ENCODE measurements around the gene RNF144A. TPM values are rescaled to one million over a fixed set of nuclear protein-coding genes. Genes with fewer than 3 reads are reported as not detected.

RNF144A gene
- total RNA-seq, 1 experiment from 2014 or later = 3.0 TPM

DNA sequence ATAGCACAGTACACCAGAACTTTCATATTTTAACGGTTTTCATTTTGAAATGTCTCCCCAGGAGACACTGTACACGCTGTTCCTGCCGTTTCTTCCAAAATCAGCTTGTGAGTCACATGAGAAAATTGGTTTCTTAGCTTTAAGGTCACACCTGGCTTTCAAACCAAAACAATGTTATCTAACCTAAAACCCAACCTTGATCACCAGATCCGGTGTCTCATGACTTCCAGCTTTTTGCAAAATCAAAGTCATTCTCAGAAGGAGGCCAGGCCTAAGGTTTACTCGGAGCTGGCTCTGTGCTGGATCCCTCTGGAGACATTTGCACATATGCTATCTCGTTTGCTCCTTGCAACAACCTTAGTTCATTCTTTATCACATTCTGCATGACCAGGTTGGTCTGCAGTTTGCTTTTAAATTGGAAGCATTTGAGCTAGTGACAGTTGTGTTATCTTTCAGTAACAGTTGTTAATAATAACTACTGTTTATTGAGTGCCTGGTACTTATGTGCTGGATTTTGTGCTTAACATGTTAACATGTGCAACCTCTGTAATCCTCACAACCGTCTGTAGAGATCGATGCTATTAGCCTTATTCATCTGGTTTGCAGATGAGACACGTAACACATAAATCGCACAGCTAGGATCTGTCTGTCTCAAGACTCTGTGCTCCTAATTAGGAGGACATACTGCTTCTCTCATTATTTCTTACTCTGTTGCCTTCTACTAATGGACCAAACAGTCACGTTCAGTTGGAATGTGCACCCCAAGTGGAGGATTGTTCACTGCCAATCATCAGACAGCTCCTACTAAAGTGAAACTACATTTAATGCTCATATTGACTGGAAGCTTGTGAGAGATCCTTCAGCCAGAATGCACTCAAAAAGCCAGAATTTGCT is 105.5 kb downstream of the RNF144A start:
- intact Hi-C loops (cut with micrococcal nuclease; ENCODE audit: unreplicated experiment) = no loop called here

DNA sequence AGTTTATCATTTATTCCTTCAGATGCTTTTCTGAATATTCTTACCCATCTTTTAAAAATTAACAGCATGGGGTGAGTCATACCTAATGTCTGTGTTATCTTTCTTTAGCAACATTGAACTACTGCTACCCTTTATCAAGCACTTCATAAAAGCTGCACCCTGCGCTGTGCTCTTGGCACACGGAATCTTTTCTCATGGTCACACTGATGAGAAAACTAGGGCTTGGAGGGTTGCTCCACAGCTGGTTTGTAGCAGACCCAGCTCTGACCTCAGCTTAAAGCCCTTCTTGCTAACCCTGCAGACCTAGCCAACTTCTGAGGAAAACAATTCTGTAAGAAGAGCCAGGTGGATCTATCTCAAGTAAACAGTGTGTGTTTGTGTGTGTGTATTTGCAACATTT is 106.3 kb downstream of the RNF144A start:
- no peaks in the 10 kb centered on the region for H3K4me1 ChIP-seq
- no peak overlapping the region for H3K4me3 ChIP-seq (ENCODE audit: low read depth, low read length)
- Mint-ChIP-seq H3K27me3 (ENCODE audit: insufficient read depth, unreplicated experiment) (no peaks in the 10 kb centered on the region), H3K27ac (ENCODE audit: unreplicated experiment) (no peak overlapping the region), H3K9me3 (ENCODE audit: unreplicated experiment) (no peaks in the 10 kb centered on the region), H3K4me3 (ENCODE audit: unreplicated experiment) (no peak overlapping the region), H3K36me3 (ENCODE audit: insufficient read depth, unreplicated experiment) (no peaks in the 10 kb centered on the region), H3K4me1 (ENCODE audit: low read depth, unreplicated experiment) (no peaks in the 10 kb centered on the region)
- intact Hi-C loops (cut with micrococcal nuclease; ENCODE audit: unreplicated experiment) = no loop called here
- CTCF ChIA-PET = no interaction called here
- DNase-seq = no peak
- TF ChIP-seq, protein P1, sequence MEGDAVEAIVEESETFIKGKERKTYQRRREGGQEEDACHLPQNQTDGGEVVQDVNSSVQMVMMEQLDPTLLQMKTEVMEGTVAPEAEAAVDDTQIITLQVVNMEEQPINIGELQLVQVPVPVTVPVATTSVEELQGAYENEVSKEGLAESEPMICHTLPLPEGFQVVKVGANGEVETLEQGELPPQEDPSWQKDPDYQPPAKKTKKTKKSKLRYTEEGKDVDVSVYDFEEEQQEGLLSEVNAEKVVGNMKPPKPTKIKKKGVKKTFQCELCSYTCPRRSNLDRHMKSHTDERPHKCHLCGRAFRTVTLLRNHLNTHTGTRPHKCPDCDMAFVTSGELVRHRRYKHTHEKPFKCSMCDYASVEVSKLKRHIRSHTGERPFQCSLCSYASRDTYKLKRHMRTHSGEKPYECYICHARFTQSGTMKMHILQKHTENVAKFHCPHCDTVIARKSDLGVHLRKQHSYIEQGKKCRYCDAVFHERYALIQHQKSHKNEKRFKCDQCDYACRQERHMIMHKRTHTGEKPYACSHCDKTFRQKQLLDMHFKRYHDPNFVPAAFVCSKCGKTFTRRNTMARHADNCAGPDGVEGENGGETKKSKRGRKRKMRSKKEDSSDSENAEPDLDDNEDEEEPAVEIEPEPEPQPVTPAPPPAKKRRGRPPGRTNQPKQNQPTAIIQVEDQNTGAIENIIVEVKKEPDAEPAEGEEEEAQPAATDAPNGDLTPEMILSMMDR (IDR thresholded peaks at IDR 0.05; ENCODE audit: insufficient read depth in 1 of 2, low read depth in 1 of 2, low read length in 1 of 2, severe bottlenecking in 1 of 2, unreplicated experiment in 1 of 2) = no peak
- no peaks in the 10 kb centered on the region for H3K36me3 ChIP-seq (ENCODE audit: control insufficient read depth, insufficient read depth, low read length)
- H3K9me3 ChIP-seq = no peaks in the 10 kb centered on the region
- POLR2A ChIA-PET = no interaction called here
- no peaks in the 10 kb centered on the region for H3K27me3 ChIP-seq (replicated peaks; ENCODE audit: control insufficient read depth, insufficient read depth, low read length)
- no TSS peak for BruUV-seq (replicated peaks)

More for the DNA sequence above, 105.5 kb downstream of the RNF144A start:
- CTCF ChIA-PET = no interaction called here
- DNase-seq = no peak
- Mint-ChIP-seq H3K4me1 (ENCODE audit: low read depth, unreplicated experiment) (no peaks in the 10 kb centered on the region), H3K27ac (ENCODE audit: unreplicated experiment) (no peak overlapping the region), H3K9me3 (ENCODE audit: unreplicated experiment) (no peaks in the 10 kb centered on the region), H3K27me3 (ENCODE audit: insufficient read depth, unreplicated experiment) (no peaks in the 10 kb centered on the region), H3K4me3 (ENCODE audit: unreplicated experiment) (no peak overlapping the region), H3K36me3 (ENCODE audit: insufficient read depth, unreplicated experiment) (no peaks in the 10 kb centered on the region)
- BruUV-seq (replicated peaks) = no TSS peak
- H3K36me3 ChIP-seq (ENCODE audit: control insufficient read depth, insufficient read depth, low read length) = no peaks in the 10 kb centered on the region
- H3K4me3 ChIP-seq (ENCODE audit: low read depth, low read length) = no peak overlapping the region
- no peaks in the 10 kb centered on the region for H3K27me3 ChIP-seq (replicated peaks; ENCODE audit: control insufficient read depth, insufficient read depth, low read length)
- POLR2A ChIA-PET = interaction anchor here (0.5 kb wide), 1 partner anchor 218 kb away, joined by 3 read pairs; no protein-coding TSS in a partner anchor
- no peaks in the 10 kb centered on the region for H3K4me1 ChIP-seq
- TF ChIP-seq, protein P1 (IDR thresholded peaks at IDR 0.05; ENCODE audit: insufficient read depth in 1 of 2, low read depth in 1 of 2, low read length in 1 of 2, severe bottlenecking in 1 of 2, unreplicated experiment in 1 of 2) = no peak
- no peaks in the 10 kb centered on the region for H3K9me3 ChIP-seq

DNA sequence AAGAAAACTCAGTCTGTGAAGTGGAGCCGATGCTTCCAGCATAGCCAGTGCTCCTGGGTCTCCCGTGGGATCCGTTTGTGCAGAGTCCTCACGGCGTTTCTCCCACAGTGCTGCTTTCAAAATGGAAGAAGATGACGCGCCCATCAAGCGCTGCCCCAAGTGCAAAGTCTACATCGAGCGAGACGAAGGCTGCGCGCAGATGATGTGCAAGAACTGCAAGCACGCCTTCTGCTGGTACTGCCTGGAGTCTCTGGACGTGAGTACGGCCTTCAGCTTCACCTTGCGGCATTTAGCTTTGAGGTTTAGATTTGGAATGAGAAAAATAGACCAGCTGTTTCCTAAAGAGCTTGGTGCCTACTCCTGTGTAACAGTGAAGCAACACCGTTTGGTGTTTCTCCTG is 107.0 kb downstream of the RNF144A start:
- CTCF ChIA-PET = no interaction called here
- H3K4me1 Mint-ChIP-seq (ENCODE audit: low read depth, unreplicated experiment) = no peaks in the 10 kb centered on the region
- H3K9me3 Mint-ChIP-seq (ENCODE audit: unreplicated experiment) = no peaks in the 10 kb centered on the region
- no peak for DNase-seq
- Histone ChIP-seq H3K36me3 (ENCODE audit: control insufficient read depth, insufficient read depth, low read length) (no peaks in the 10 kb centered on the region), H3K4me1 (no peaks in the 10 kb centered on the region), H3K27me3 (replicated peaks; ENCODE audit: control insufficient read depth, insufficient read depth, low read length) (no peaks in the 10 kb centered on the region), H3K4me3 (ENCODE audit: low read depth, low read length) (no peak overlapping the region), H3K9me3 (no peaks in the 10 kb centered on the region)
- TF ChIP-seq, protein P1 (IDR thresholded peaks at IDR 0.05; ENCODE audit: insufficient read depth in 1 of 2, low read depth in 1 of 2, low read length in 1 of 2, severe bottlenecking in 1 of 2, unreplicated experiment in 1 of 2) = no peak
- no TSS peak for BruUV-seq (replicated peaks)
- intact Hi-C loops (cut with micrococcal nuclease; ENCODE audit: unreplicated experiment) = no loop called here
- POLR2A ChIA-PET = no interaction called here
- H3K27me3 Mint-ChIP-seq (ENCODE audit: insufficient read depth, unreplicated experiment) = no peaks in the 10 kb centered on the region
- no peaks in the 10 kb centered on the region for H3K36me3 Mint-ChIP-seq (ENCODE audit: insufficient read depth, unreplicated experiment)
- no peak overlapping the region for H3K27ac Mint-ChIP-seq (ENCODE audit: unreplicated experiment)
- no peak overlapping the region for H3K4me3 Mint-ChIP-seq (ENCODE audit: unreplicated experiment)
